NCI-H526 treated with DMSO at 0.1 percent for 48 hours (cell line): ENCODE data around the gene HIPK3.
A peak's percentile ranks its signal among the peaks of the same experiment; 100 is the strongest.
"Not testable (repeated sequence)": the region's sequence is repeated elsewhere in the genome, so short reads cannot be mapped to it uniquely, and the experiment has no call there.

Source experiments
- DNase-seq: peaks from one replicate; lab custom pipeline; 2025; lab: John Stamatoyannopoulos, UW

HIPK3 gene

GRCh38 chr11:33303541-33303940 is 46.4 kb downstream of the HIPK3 start:
- DNase-seq = no peak

DNA sequence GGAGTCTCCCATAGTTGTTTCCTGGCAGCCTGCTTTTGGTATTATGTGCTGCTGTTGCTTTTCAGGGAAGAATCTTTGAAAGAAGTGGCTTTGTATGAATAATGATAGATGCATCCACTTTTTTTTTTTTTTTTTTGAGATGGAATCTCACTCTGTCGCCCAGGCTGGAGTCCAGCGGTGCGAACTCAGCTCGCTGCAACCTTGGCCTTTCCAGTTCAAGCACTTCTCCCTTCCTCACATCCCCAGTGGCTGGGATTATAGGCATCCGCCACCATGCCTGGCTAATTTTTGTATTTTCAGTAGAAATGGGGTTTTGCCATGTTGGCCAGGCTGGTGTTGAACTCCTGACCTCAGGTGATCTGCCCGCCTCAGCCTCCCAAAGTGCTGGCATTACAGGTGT is 49.6 kb downstream of the HIPK3 start:
- not testable (repeated sequence) for DNase-seq

- no peak for DNase-seq
These were observed 50.8 kb downstream of the HIPK3 start for GRCh38 chr11:33307984-33308383.

- no peak for DNase-seq
These were observed 51.9 kb downstream of the HIPK3 start for GRCh38 chr11:33309118-33309517.

DNA sequence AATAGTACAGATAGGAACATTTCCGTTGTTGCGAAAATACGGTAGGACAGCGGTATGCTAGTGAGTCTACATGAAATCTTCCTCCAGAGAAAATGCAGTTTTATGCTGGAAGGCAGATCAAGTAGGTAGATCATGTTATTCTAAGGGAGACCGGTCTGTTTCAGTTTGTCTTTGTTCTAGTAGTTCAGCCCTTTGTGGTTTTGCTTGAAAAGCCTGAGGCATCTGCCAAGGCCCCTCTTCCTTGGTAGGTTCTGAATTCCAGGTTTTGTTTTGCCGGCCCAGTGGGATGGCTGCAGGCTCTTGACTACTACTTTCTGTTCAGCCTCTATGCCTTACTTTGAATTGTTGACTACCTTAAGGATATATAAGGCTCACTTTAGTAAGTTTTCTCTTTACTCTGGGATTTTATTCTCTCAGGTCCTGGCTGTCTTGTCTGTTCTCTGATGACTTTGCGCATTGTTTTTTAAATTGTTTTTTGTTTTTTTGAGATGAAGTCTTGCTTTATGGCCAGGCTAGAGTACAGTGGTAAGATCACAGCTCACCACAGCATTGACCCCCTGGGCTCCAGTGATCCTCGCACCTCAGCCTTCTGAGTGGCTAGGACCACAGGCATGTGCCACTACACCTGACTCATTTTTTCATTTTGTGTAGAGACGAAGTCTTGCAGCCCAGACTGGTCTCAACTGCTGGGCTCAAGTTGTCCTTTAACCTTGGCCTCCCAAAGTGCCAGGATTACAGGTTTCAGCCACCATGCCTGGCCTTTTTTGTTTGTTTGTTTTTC is 53.7 kb downstream of the HIPK3 start:
- DNase-seq = no peak

- DNase-seq = no peak
These were observed 54.5 kb downstream of the HIPK3 start for GRCh38 chr11:33311680-33312079.

DNA sequence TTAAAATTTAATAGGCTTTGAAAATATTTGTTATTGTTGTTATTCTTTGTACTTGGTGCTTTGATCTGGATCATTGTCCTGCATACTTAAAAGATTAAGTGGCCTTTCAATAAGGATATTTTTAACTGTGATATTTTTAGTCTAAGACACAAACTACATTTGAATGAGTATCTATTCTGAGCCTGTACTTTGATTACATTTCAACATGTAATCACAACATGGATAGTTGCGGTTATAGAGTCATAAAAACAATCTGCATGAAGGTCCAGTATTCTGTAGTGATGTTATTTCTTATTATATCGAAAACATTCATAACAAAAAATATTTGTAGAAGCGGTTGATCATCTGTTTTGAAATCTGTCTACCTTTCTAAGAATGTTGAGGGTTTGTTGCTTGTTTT is 58.6 kb downstream of the HIPK3 start:
- no peak for DNase-seq

GRCh38 chr11:33317662-33318061 is 60.5 kb downstream of the HIPK3 start:
- no peak for DNase-seq

GRCh38 chr11:33320016-33320813 is 63.0 kb downstream of the HIPK3 start:
- DNase-seq = no peak

GRCh38 chr11:33320814-33321330 is 63.7 kb downstream of the HIPK3 start:
- no peak for DNase-seq

GRCh38 chr11:33321422-33321821 is 64.2 kb downstream of the HIPK3 start:
- no peak for DNase-seq

GRCh38 chr11:33323421-33323820 is 66.2 kb downstream of the HIPK3 start:
- no peak for DNase-seq

- no peak for DNase-seq
These were observed 67.3 kb downstream of the HIPK3 start for GRCh38 chr11:33324302-33324985.

GRCh38 chr11:33325451-33325850 is 68.3 kb downstream of the HIPK3 start:
- no peak for DNase-seq

- peak; percentile 76 for DNase-seq
These were observed 72.6 kb downstream of the HIPK3 start for GRCh38 chr11:33329705-33330329.

- DNase-seq = no peak
These were observed 76.6 kb downstream of the HIPK3 start for GRCh38 chr11:33333816-33334215.

DNA sequence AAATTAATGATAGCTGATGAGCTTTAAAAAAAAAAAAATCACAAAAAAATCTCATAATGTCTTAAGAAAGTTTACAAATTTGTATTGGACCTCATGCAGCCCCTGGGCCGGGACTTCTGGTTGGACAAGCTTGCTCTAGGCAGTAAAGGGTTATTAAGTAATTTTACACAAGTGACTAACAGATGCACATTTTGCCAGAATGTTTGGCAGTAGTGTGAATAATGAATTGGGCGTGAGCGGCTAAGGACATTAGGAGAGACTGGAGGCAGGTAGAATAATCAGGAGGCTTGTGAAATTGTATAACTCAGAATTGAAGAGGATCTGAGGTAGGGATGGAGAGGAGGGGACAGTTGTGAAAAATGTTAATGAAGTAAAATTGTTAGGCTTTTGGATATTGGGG is 77.4 kb downstream of the HIPK3 start:
- DNase-seq = no peak

DNA sequence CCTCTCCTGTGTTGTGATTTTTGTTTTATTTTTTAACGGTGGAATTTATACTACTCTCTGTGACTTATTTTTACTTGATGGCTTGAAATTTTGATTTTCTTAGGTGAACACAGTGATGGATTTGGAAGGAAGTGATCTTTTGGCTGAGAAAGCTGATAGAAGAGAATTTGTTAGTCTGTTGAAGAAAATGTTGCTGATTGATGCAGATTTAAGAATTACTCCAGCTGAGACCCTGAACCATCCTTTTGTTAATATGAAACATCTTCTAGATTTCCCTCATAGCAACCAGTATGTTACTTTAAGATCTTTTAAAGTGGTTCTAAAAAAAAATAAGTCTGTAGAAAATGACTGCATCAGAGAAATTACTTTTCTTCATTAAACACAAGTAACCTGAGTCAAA is 82.1 kb downstream of the HIPK3 start:
- no peak for DNase-seq

DNA sequence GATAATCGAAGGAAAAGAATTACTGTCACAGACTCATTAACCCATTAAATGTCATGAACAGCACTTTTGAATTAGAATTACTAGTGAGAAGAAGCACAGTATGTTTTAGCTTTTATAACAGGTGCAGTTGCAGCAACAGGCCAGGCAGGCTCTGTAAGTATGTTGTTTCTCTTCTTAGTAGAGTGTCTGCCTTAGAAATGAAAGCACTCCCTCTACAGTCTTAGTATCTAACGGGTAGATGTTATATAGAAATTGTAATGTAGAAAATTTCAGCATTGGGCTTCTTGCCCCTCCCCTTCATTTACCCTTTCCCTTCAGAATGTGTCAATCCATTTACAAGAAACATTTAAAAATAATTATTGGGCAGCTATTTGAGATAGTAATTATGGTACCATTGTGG is 87.4 kb downstream of the HIPK3 start:
- peak; percentile 11 for DNase-seq

GRCh38 chr11:33347490-33348125 is 90.4 kb downstream of the HIPK3 start:
- DNase-seq = no peak

DNA sequence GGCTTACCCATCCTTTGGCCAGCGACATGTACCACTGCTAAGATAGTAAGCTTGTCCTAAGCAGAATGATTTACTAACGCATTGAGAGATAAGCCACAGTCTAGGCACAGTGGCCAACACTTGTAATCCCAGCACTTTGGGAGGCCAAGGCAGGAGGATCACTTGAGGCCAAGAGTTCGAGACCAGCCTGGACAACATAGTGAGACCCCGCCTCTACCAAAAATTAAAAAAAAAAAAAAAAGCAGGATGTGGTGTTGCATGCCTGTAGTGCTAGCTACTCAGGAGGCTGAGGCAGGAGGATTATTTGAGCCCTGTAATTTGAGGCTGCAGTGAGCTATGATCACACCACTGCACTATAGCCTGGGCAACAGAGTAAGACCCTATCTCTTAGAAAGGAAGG is 93.1 kb downstream of the HIPK3 start:
- DNase-seq = no peak
